ENCODE measurements around the gene PPFIBP1.

- TF ChIP-seq CTCF (IDR thresholded peaks at IDR 0.05) (no peak), POLR2A (IDR thresholded peaks at IDR 0.05) (no peak)
Observed at GRCh38 chr12:27521981-27522380, 2.0 kb upstream of the PPFIBP1 start.
